Adrenal gland (tissue), 5 donors: ENCODE data around the gene BCL2A1.

Source experiments
- POLR2A ChIP-seq, 2 donors: fragments of 450-650 bp; IDR thresholded peaks; one replicate each; pipeline ENCODE4 v1.6.1; 2017; ENCODE audit warnings: antibody characterized with exemption in 2 of 2, mild to moderate bottlenecking in 2 of 2, moderate library complexity in 1 of 2
- TF ChIP-seq, protein P1 (sequence below), 6 experiments: fragments of 450-650 bp in 4 of 6; fragments of 200-600 bp in 2 of 6; sonication (generic) in 1 of 6; IDR thresholded peaks; 1 replicate in 5 of 6; 2 replicates in 1 of 6; pipeline versions ENCODE4 v1.5.1 to v1.8.0; 2016 to 2021; ENCODE audit warnings: antibody characterized with exemption in 6 of 6, mild to moderate bottlenecking in 2 of 6, moderate library complexity in 1 of 6
- donor health status: DM: no; HTN: no; CAD: no.

DNA sequence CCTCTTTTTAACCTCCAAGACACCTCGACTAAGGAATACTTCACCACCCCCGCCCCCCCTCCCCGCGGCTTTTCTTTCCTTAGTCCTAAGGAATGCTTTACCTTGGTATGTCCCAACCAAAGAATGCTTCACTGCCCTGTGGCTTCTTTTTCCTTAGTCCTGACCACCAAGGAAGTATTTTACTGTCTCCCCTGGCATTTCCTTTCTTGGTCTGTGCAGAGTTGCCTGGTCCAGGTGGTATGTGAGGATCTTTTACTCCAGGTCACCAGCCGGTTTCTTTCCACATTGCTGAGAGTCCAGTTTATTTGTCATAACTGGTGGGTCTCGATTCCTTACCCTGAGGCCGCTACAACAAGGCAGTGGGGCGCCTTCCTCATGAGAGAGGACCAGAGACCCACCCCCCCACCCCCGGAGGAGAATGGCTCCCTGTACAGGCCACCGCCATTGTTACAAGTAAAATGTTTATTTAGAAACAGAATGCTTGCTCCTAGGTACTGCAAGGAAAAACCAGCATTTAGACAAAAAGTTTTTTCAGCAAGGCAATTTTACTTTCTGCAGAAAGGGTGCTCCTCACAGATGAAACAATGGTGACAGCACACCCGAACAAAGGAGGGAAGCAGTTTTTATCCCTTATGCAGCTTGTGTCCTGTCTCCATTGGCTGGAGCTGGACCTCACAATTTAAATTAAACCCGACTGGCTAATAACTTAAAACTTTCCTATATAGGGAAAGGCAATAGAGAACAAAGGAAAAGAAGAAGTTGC lies 51.1 kb downstream of the BCL2A1 start:
- TF ChIP-seq, protein P1, sequence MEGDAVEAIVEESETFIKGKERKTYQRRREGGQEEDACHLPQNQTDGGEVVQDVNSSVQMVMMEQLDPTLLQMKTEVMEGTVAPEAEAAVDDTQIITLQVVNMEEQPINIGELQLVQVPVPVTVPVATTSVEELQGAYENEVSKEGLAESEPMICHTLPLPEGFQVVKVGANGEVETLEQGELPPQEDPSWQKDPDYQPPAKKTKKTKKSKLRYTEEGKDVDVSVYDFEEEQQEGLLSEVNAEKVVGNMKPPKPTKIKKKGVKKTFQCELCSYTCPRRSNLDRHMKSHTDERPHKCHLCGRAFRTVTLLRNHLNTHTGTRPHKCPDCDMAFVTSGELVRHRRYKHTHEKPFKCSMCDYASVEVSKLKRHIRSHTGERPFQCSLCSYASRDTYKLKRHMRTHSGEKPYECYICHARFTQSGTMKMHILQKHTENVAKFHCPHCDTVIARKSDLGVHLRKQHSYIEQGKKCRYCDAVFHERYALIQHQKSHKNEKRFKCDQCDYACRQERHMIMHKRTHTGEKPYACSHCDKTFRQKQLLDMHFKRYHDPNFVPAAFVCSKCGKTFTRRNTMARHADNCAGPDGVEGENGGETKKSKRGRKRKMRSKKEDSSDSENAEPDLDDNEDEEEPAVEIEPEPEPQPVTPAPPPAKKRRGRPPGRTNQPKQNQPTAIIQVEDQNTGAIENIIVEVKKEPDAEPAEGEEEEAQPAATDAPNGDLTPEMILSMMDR (IDR thresholded peaks at IDR 0.05), result no peak
- TF ChIP-seq POLR2A (IDR thresholded peaks at IDR 0.05), result no peak
